ENCODE data around the gene KANSL2. TPM values are rescaled to one million over a fixed set of nuclear protein-coding genes. Genes with fewer than 3 reads are reported as not detected.

KANSL2 gene
- total RNA-seq, 4 donors from 2014 or later, result 69.0 to 107 (median 76.4) TPM

- no peak for ATAC-seq
- no peak overlapping the region for H3K4me3 ChIP-seq
- peaks cover 0 to 12% (median 3%) of the 10 kb centered on the region in 3 donors for H3K27me3 ChIP-seq
- in situ Hi-C loops (cut with MboI; ENCODE audit: low sequenced_read_pairs in 4 of 4), result loop anchor here in 2 of 4 donors (25.0 kb wide), 2 partner anchors 97 to 378 kb away; partner anchors contain the start of gene CCNT1 (in 1 of the 2)
- no peak overlapping the region for H3K27ac ChIP-seq
- no peaks in the 10 kb centered on the region for H3K4me1 ChIP-seq
- H3K9me3 ChIP-seq, result no peaks in the 10 kb centered on the region
- intact Hi-C loops (cut with DNase I; ENCODE audit: low total_unique reads), result loop anchor here (5.0 kb wide), 2 partner anchors 182 to 428 kb away; no protein-coding TSS in a partner anchor
- H3K36me3 ChIP-seq, result no peaks in the 10 kb centered on the region
- no peak for TF ChIP-seq CTCF (IDR thresholded peaks at IDR 0.05 in 4 of 5, conservative IDR thresholded peaks at IDR 0.05 in 1 of 5)
- no peak for TF ChIP-seq POLR2A (IDR thresholded peaks at IDR 0.05)
- no peak for DNase-seq
Measured at GRCh38 chr12:48615681-48616080, 66.4 kb downstream of the KANSL2 start.

- Histone ChIP-seq H3K4me3 (no peak overlapping the region), H3K27ac (no peak overlapping the region), H3K36me3 (no peaks in the 10 kb centered on the region), H3K27me3 (peaks cover 0 to 12% (median 3%) of the 10 kb centered on the region in 3 donors), H3K9me3 (peaks cover 0 to 9% (median 0%) of the 10 kb centered on the region in 3 donors), H3K4me1 (no peaks in the 10 kb centered on the region)
- no peak for DNase-seq
- intact Hi-C loops (cut with DNase I; ENCODE audit: low total_unique reads) (loop anchor here (5.0 kb wide), 1 partner anchor 86 kb away; the partner anchor contains the start of gene OR8S1), in situ Hi-C loops (cut with MboI; ENCODE audit: low sequenced_read_pairs in 4 of 4) (loop anchor here in 2 of 4 donors (25.0 kb wide), 2 partner anchors 99 to 376 kb away; partner anchors contain the start of gene CCNT1 (in 1 of the 2))
- TF ChIP-seq CTCF (IDR thresholded peaks at IDR 0.05 in 4 of 5, conservative IDR thresholded peaks at IDR 0.05 in 1 of 5) (no peak), POLR2A (IDR thresholded peaks at IDR 0.05) (no peak)
- ATAC-seq, result no peak
Measured at GRCh38 chr12:48613321-48613720, 68.7 kb downstream of the KANSL2 start.

MicroRNAs encoded within 50 kb of the gene (microRNA counts, 767-probe panel; counts per million panel counts)
- microRNA hsa-miR-1291, result 356 to 448 counts per million in 2 donors

Small RNA genes lying within 50 kb of the gene (microRNA-seq; reads per million reads assigned to microRNA genes)
- 5.9 to 6.8 reads per million in 2 donors for gene MIR1291 (ENCODE audit: borderline replicate concordance in 2 of 2)

Other genes with a start within 250 kb of the KANSL2 start
- gene ANP32D, start 209.7 kb downstream of the KANSL2 start, total RNA-seq, result not detected
- not detected for gene C12orf54, start 199.7 kb downstream of the KANSL2 start, total RNA-seq
- not detected for gene OR8S1, start 156.6 kb downstream of the KANSL2 start, total RNA-seq
- not detected for gene LALBA, start 112.2 kb downstream of the KANSL2 start, total RNA-seq
- gene CCNT1, start 34.5 kb upstream of the KANSL2 start, total RNA-seq, result 10 to 100 TPM; 18.0 to 21.4 (median 19.6) TPM
- gene ADCY6, start 106.9 kb upstream of the KANSL2 start, total RNA-seq, result 10 to 100 TPM; 11.4 to 13.6 (median 12.6) TPM
- gene CACNB3, start 136.3 kb upstream of the KANSL2 start, total RNA-seq, result 1 to 10 TPM; 1.2 to 5.7 (median 2.7) TPM
- 10 to 100 TPM; 55.8 to 80.6 (median 75.7) TPM for gene DDX23, start 169.9 kb upstream of the KANSL2 start, total RNA-seq
- under 1 TPM in 1 of 4 donors, not detected in 3; 0.36 TPM for gene RND1, start 183.6 kb upstream of the KANSL2 start, total RNA-seq
- gene FKBP11, start 243.3 kb upstream of the KANSL2 start, total RNA-seq, result 1 to 10 TPM in 3 of 4 donors, not detected in 1; 2.1 to 3.9 (median 3.0) TPM